Measurements from ENCODE around the gene GNAI3. TPM values are rescaled to one million over a fixed set of nuclear protein-coding genes. Genes with fewer than 3 reads are reported as not detected.

GNAI3 gene
- total and polyA plus RNA-seq, 2 of the 13 experiments (the other 11 are each of a cell fraction or from before 2014, with no cell fraction given), result 4.3 to 9.0 TPM

- no peak for TF ChIP-seq GPBP1L1 (CRISPR knock-in tag; IDR thresholded peaks at IDR 0.05)
- TF ChIP-seq SP1 (IDR thresholded peaks at IDR 0.05), result no peak
- peak; percentile 52; the same call in 1 of the 2 replicates for TF ChIP-seq SP1 (CRISPR knock-in tag; IDR thresholded peaks at IDR 0.05)
- no peak for TF ChIP-seq ZBTB7B (CRISPR knock-in tag; IDR thresholded peaks at IDR 0.05)
- peak; percentile 61; the same call in 1 of the 2 replicates for TF ChIP-seq ZFX (CRISPR knock-in tag; IDR thresholded peaks at IDR 0.05; ENCODE audit: low read depth)
- no peak for TF ChIP-seq HNRNPUL1 (IDR thresholded peaks at IDR 0.05; ENCODE audit: low read depth, low read length)
- TF ChIP-seq ZNF570 (CRISPR knock-in tag; IDR thresholded peaks at IDR 0.05; ENCODE audit: borderline replicate concordance), result no peak
- 0 out of 2 replicates have a peak, but pooled peaks have one; percentile 23 for TF ChIP-seq ZNF574 (CRISPR knock-in tag; IDR thresholded peaks at IDR 0.05)
- no peak for TF ChIP-seq THRA (CRISPR knock-in tag; IDR thresholded peaks at IDR 0.05; ENCODE audit: borderline replicate concordance)
- TF ChIP-seq ZNF30 (CRISPR knock-in tag; IDR thresholded peaks at IDR 0.05), result no peak
- TF ChIP-seq SKIL (CRISPR knock-in tag; IDR thresholded peaks at IDR 0.05; ENCODE audit: borderline replicate concordance), result no peak
- no peak for TF ChIP-seq ZNF678 (CRISPR knock-in tag; IDR thresholded peaks at IDR 0.05)
- no peak for TF ChIP-seq ZNF616 (CRISPR knock-in tag; IDR thresholded peaks at IDR 0.05; ENCODE audit: low read depth)
- no peak for TF ChIP-seq MYPOP (CRISPR knock-in tag; IDR thresholded peaks at IDR 0.05)
- TF ChIP-seq ZNF691 (CRISPR knock-in tag; IDR thresholded peaks at IDR 0.05; ENCODE audit: borderline replicate concordance, low read depth), result no peak
- no peak for TF ChIP-seq ZNF773 (CRISPR knock-in tag; IDR thresholded peaks at IDR 0.05; ENCODE audit: borderline replicate concordance)
- TF ChIP-seq ZNF468 (CRISPR knock-in tag; IDR thresholded peaks at IDR 0.05), result no peak
- no peak for TF ChIP-seq TRIM22 (IDR thresholded peaks at IDR 0.05)
These were observed 119.2 kb downstream of the GNAI3 start, which contains the start of gene GSTM2 (continued) for GRCh38 chr1:109667452-109668122.
